GM06990 (cell line): Measurements from ENCODE around the gene S100A6.

Experiments used
- DNase-seq: peaks from one replicate; pipeline ENCODE4 v3.0.0-alpha.2; 2011; ENCODE audit not compliant: insufficient read length; ENCODE audit errors: extremely low read depth
- H3K27me3 ChIP-seq: replicated peaks from 2 replicates; pipeline ENCODE4 v1.6.0; 2011; ENCODE audit warnings: low read length; ENCODE audit not compliant: control insufficient read depth, insufficient read depth
- H3K36me3 ChIP-seq: 2 replicates; pipeline ENCODE4 v1.5.1; 2011; ENCODE audit warnings: low read length; ENCODE audit not compliant: control insufficient read depth, insufficient read depth
- H3K4me3 ChIP-seq: replicated peaks from 2 replicates; pipeline ENCODE4 v1.5.1; 2011; ENCODE audit warnings: low read depth, mild to moderate bottlenecking, control low read depth, low read length
- CTCF ChIP-seq: IDR thresholded peaks from 2 replicates; pipeline ENCODE4 v1.5.1; 2011; ENCODE audit warnings: low read length, control low read depth, mild to moderate bottlenecking, inconsistent platforms; ENCODE audit not compliant: insufficient read depth, poor library complexity, severe bottlenecking

Gene S100A6

GRCh38 chr1:153540394-153541361, 4.9 kb upstream of the S100A6 start, which contains the start of gene S100A5:
Gene S100A5 (minus strand): TSS chr1:153540934. CDS start chr1:153540191, 743 bp downstream.
- no peak for TF ChIP-seq CTCF
- H3K4me3 ChIP-seq = no peak within 1 kb of the TSS
- no peaks in the 10 kb centered on the region for H3K36me3 ChIP-seq
- no peak for DNase-seq
- H3K27me3 ChIP-seq = no peaks in the 10 kb centered on the region

GRCh38 chr1:153539395-153540093, 3.8 kb upstream of the S100A6 start:
- no peaks in the 10 kb centered on the region for H3K36me3 ChIP-seq
- TF ChIP-seq CTCF = no peak
- H3K27me3 ChIP-seq = no peaks in the 10 kb centered on the region
- no peak overlapping the region for H3K4me3 ChIP-seq
- DNase-seq = no peak

GRCh38 chr1:153538315-153538821, 2.6 kb upstream of the S100A6 start:
- no peak for DNase-seq
- no peak for TF ChIP-seq CTCF
- no peaks in the 10 kb centered on the region for H3K27me3 ChIP-seq
- no peak overlapping the region for H3K4me3 ChIP-seq
- no peaks in the 10 kb centered on the region for H3K36me3 ChIP-seq

- Histone ChIP-seq H3K27me3 (no peaks in the 10 kb centered on the region), H3K4me3 (no peak overlapping the region), H3K36me3 (no peaks in the 10 kb centered on the region)
- no peak for DNase-seq
- no peak for TF ChIP-seq CTCF
Measured at GRCh38 chr1:153537376-153537730, 1.6 kb upstream of the S100A6 start.

- no peak for DNase-seq
- no peaks in the 10 kb centered on the region for H3K36me3 ChIP-seq
- no peaks in the 10 kb centered on the region; the same call in 1 of the 2 replicates for H3K27me3 ChIP-seq
- no peak overlapping the region for H3K4me3 ChIP-seq
- TF ChIP-seq CTCF = no peak
Measured at GRCh38 chr1:153536671-153537375, 1.0 kb upstream of the S100A6 start.
